Parathyroid adenoma (tissue), 2 donors: ENCODE data around the gene COQ3.
"Not testable (repeated sequence)": the region's sequence is repeated elsewhere in the genome, so short reads cannot be mapped to it uniquely, and the experiment has no call there.

Experiments used
- H2AFZ ChIP-seq: fragments of 300-600 bp; sonication (generic); one replicate; pipeline ENCODE4 v1.7.0; 2017; ENCODE audit warnings: antibody characterized with exemption, mild to moderate bottlenecking
- H3K27ac ChIP-seq: fragments of 300-600 bp; sonication (generic); one replicate; pipeline ENCODE4 v1.7.0; 2017
- H3K27me3 ChIP-seq: fragments of 300-600 bp; sonication (generic); one replicate; pipeline ENCODE4 v1.7.0; 2017; ENCODE audit warnings: low read length; ENCODE audit not compliant: control insufficient read depth, insufficient read depth
- H3K36me3 ChIP-seq: fragments of 300-600 bp; sonication (generic); one replicate; pipeline ENCODE4 v1.7.0; 2017; ENCODE audit warnings: low read length; ENCODE audit not compliant: control insufficient read depth, insufficient read depth
- H3K4me1 ChIP-seq: fragments of 300-600 bp; sonication (generic); one replicate; pipeline ENCODE4 v1.7.0; 2017; ENCODE audit warnings: control low read depth
- H3K4me2 ChIP-seq: fragments of 300-600 bp; sonication (generic); one replicate; pipeline ENCODE4 v1.7.0; 2017; ENCODE audit warnings: low read length
- H3K4me3 ChIP-seq: fragments of 300-600 bp; sonication (generic); one replicate; pipeline ENCODE4 v1.7.0; 2017; ENCODE audit warnings: low read depth, low read length
- H3K79me2 ChIP-seq: fragments of 300-600 bp; sonication (generic); one replicate; pipeline ENCODE4 v1.7.0; 2017; ENCODE audit warnings: control low read depth
- H3K9ac ChIP-seq: fragments of 300-600 bp; sonication (generic); one replicate; pipeline ENCODE4 v1.7.0; 2017; ENCODE audit warnings: mild to moderate bottlenecking
- H3K9me3 ChIP-seq: fragments of 300-600 bp; sonication (generic); one replicate; pipeline ENCODE4 v1.7.0; 2017; ENCODE audit warnings: low read length; ENCODE audit not compliant: control insufficient read depth
- CTCF ChIP-seq: fragments of 300-600 bp; sonication (generic); IDR thresholded peaks from one replicate; pipeline ENCODE4 v1.7.0; 2017; ENCODE audit warnings: antibody characterized with exemption, mild to moderate bottlenecking
- donor health status: primary hyperparathyroidism.

The COQ3 gene

GRCh38 chr6:99341862-99342455 is 52.0 kb downstream of the COQ3 start:
- Histone ChIP-seq H3K9me3 (no peaks in the 10 kb centered on the region), H3K27me3 (no peaks in the 10 kb centered on the region), H3K79me2 (no peaks in the 10 kb centered on the region), H3K36me3 (no peaks in the 10 kb centered on the region), H3K4me1 (no peaks in the 10 kb centered on the region), H3K9ac (no peak overlapping the region), H3K27ac (no peak overlapping the region), H3K4me2 (no peak overlapping the region), H3K4me3 (no peak overlapping the region), H2AFZ (no peak overlapping the region)
- no peak for TF ChIP-seq CTCF

GRCh38 chr6:99338188-99338587 is 55.8 kb downstream of the COQ3 start:
- H3K79me2 ChIP-seq: no peaks in the 10 kb centered on the region
- H3K27ac ChIP-seq: no peak overlapping the region
- H3K9me3 ChIP-seq: no peaks in the 10 kb centered on the region
- TF ChIP-seq CTCF: no peak
- no peak overlapping the region for H3K4me2 ChIP-seq
- H3K9ac ChIP-seq: no peak overlapping the region
- H3K27me3 ChIP-seq: no peaks in the 10 kb centered on the region
- H2AFZ ChIP-seq: no peak overlapping the region
- no peaks in the 10 kb centered on the region for H3K4me1 ChIP-seq
- no peak overlapping the region for H3K4me3 ChIP-seq
- H3K36me3 ChIP-seq: no peaks in the 10 kb centered on the region

GRCh38 chr6:99335298-99335697 is 58.7 kb downstream of the COQ3 start:
- not testable (repeated sequence) for H3K79me2 ChIP-seq, H3K27ac ChIP-seq, H3K9ac ChIP-seq, H3K9me3 ChIP-seq, H3K4me1 ChIP-seq, H3K27me3 ChIP-seq, H3K4me3 ChIP-seq, H3K36me3 ChIP-seq, H3K4me2 ChIP-seq, H2AFZ ChIP-seq

GRCh38 chr6:99334526-99335127 is 59.4 kb downstream of the COQ3 start:
- Histone ChIP-seq H3K4me2 (no peak overlapping the region), H3K4me3 (no peak overlapping the region), H3K4me1 (no peaks in the 10 kb centered on the region), H3K36me3 (no peaks in the 10 kb centered on the region), H3K9ac (no peak overlapping the region), H3K27ac (no peak overlapping the region), H2AFZ (peak overlapping the region; percentile 3), H3K79me2 (no peaks in the 10 kb centered on the region), H3K27me3 (no peaks in the 10 kb centered on the region), H3K9me3 (no peaks in the 10 kb centered on the region)
- peak; percentile 75 for TF ChIP-seq CTCF

GRCh38 chr6:99333068-99333467 is 60.9 kb downstream of the COQ3 start:
- peaks cover 4% of the 10 kb centered on the region for H3K79me2 ChIP-seq
- H3K4me3 ChIP-seq: no peak overlapping the region
- no peak overlapping the region for H3K27ac ChIP-seq
- H3K4me1 ChIP-seq: no peaks in the 10 kb centered on the region
- H3K9me3 ChIP-seq: no peaks in the 10 kb centered on the region
- H3K9ac ChIP-seq: no peak overlapping the region
- H2AFZ ChIP-seq: no peak overlapping the region
- no peaks in the 10 kb centered on the region for H3K36me3 ChIP-seq
- no peak for TF ChIP-seq CTCF
- H3K27me3 ChIP-seq: no peaks in the 10 kb centered on the region
- no peak overlapping the region for H3K4me2 ChIP-seq
